Activated CD8-positive, alpha-beta T cell treated with anti-CD3 and anti-CD28 coated beads for 36 hours (primary cell): ENCODE measurements around the gene SUPT7L. TPM values are rescaled to one million over a fixed set of nuclear protein-coding genes. Genes with fewer than 3 reads are reported as not detected.

Experiments
- ATAC-seq: fragments of 200-7000 bp; cut with Tn5 transposase; one replicate; pipeline ENCODE4 v1.10.0; 2021; ENCODE audit warnings: mild to moderate bottlenecking, moderate library complexity
- CTCF ChIA-PET: fragments of 350-600 bp; sonication (Branson Sonifier 250); formaldehyde crosslinking; loops from one replicate; lab custom pipeline; 2021; ENCODE audit warnings: antibody characterized with exemption; lab: Charles Lee
- POLR2A ChIA-PET: fragments of 350-600 bp; sonication (Branson Sonifier 250); formaldehyde crosslinking; loops from one replicate; lab custom pipeline; 2021; ENCODE audit warnings: antibody characterized with exemption; lab: Charles Lee
- DNase-seq: peaks from one replicate; pipeline ENCODE4 v3.0.0-alpha.2; 2020
- H3K27ac Mint-ChIP-seq: one replicate; pipeline ENCODE4 v1.8.0; 2021; ENCODE audit warnings: mild to moderate bottlenecking, mixed read lengths
- H3K27me3 Mint-ChIP-seq: one replicate; pipeline ENCODE4 v1.8.0; 2021; ENCODE audit warnings: mixed read lengths
- H3K36me3 Mint-ChIP-seq: one replicate; pipeline ENCODE4 v1.8.0; 2021; ENCODE audit warnings: low read depth, mixed read lengths
- H3K4me1 Mint-ChIP-seq: one replicate; pipeline ENCODE4 v1.8.0; 2021; ENCODE audit warnings: low read depth, mixed read lengths
- H3K4me3 Mint-ChIP-seq: one replicate; pipeline ENCODE4 v1.8.0; 2021; ENCODE audit warnings: mild to moderate bottlenecking, moderate library complexity, mixed read lengths
- H3K9me3 Mint-ChIP-seq: one replicate; pipeline ENCODE4 v1.8.0; 2021; ENCODE audit warnings: mixed read lengths
- intact Hi-C: fragments of 100-400 bp; cut with micrococcal nuclease; formaldehyde crosslinking; loops from one replicate; pipeline ENCODE4 v1.10.0; 2022
- total RNA-seq, 2 experiments: library from RNA; stranded (reverse); gene quantifications; one replicate each; pipeline ENCODE4 v1.2.3, GENCODE V29; 2021
- TF ChIP-seq, protein P1 (sequence below): fragments of 200-600 bp; IDR thresholded peaks from one replicate; pipeline ENCODE4 v1.8.0; 2022; ENCODE audit warnings: antibody characterized with exemption, mild to moderate bottlenecking

Gene SUPT7L
- total RNA-seq, 2 experiments from 2014 or later = 21.8 to 22.6 TPM

DNA sequence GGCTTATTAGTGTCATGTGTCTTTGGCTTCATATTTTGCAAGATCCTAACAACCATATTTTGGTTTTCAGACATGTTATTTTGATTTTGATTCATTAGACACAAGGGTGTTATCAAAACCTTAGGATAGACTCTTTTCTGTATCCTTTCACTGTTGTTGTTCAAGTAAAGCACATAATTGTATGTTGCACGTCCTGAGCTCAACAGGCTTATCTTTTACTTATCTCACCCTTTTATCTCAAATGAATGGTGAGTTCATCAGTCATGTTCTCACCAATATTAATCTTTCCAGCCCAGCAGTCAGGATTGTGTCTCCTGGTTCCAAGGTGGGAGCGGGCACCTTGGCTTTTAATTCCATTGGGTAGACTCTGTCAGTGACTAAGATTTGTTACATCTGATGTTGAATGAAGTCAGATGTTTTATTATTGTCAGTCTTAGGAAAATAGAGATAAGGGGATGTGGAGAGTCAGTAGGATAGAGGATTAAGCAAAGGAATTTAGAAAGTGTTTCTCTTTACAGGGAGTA, 22.6 kb downstream of the SUPT7L start:
- Mint-ChIP-seq H3K27ac (no peak overlapping the region), H3K36me3 (peaks cover 36% of the 10 kb centered on the region), H3K4me1 (peaks cover 29% of the 10 kb centered on the region), H3K4me3 (no peak overlapping the region), H3K27me3 (no peaks in the 10 kb centered on the region), H3K9me3 (no peaks in the 10 kb centered on the region)
- POLR2A ChIA-PET = interaction anchor here (0.8 to 3.6 kb wide), 7 partner anchors 8 to 284 kb away, joined by 3 to 13 read pairs (median 3); partner anchors contain the start of genes CCDC121, GPN1, GTF3C2 and SLC4A1AP
- intact Hi-C loops = no loop called here
- no peak for DNase-seq
- TF ChIP-seq, protein P1, sequence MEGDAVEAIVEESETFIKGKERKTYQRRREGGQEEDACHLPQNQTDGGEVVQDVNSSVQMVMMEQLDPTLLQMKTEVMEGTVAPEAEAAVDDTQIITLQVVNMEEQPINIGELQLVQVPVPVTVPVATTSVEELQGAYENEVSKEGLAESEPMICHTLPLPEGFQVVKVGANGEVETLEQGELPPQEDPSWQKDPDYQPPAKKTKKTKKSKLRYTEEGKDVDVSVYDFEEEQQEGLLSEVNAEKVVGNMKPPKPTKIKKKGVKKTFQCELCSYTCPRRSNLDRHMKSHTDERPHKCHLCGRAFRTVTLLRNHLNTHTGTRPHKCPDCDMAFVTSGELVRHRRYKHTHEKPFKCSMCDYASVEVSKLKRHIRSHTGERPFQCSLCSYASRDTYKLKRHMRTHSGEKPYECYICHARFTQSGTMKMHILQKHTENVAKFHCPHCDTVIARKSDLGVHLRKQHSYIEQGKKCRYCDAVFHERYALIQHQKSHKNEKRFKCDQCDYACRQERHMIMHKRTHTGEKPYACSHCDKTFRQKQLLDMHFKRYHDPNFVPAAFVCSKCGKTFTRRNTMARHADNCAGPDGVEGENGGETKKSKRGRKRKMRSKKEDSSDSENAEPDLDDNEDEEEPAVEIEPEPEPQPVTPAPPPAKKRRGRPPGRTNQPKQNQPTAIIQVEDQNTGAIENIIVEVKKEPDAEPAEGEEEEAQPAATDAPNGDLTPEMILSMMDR = no peak
- ATAC-seq = no peak
- CTCF ChIA-PET = interaction anchor here (1.4 kb wide), 1 partner anchor 43 kb away, joined by 8 read pairs; no protein-coding TSS in a partner anchor

DNA sequence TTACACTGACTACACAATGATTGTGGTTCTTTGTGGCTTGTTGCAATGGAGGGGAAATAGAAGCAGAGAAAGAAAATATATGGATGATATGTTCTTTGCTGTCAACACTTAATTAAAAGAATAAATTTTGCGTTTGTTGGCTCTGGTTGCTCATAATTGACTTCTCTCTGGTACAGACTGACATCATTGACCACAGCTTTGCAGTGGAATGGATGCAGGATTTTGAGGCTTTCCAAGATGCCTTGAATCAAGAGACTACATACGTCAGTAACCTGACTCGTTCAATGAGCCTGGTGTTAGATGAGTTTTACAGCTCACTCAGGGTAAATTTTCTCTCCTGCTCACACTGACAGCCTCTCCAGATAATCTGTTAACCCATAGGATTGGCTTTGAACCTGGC, 24.7 kb downstream of the SUPT7L start:
- H3K4me3 Mint-ChIP-seq = no peak overlapping the region
- no peak for ATAC-seq
- peak; percentile 21 for DNase-seq
- H3K9me3 Mint-ChIP-seq = no peaks in the 10 kb centered on the region
- ChIA-PET CTCF (interaction anchor here (0.6 to 2.3 kb wide), 5 partner anchors 8 to 215 kb away, joined by 3 to 11 read pairs (median 3); no protein-coding TSS in a partner anchor), POLR2A (interaction anchor here (0.7 to 3.6 kb wide), 8 partner anchors 8 to 183 kb away, joined by 3 to 22 read pairs (median 4); partner anchors contain the start of genes CCDC121, GPN1, SLC4A1AP and SUPT7L)
- H3K36me3 Mint-ChIP-seq = peaks cover 52% of the 10 kb centered on the region
- intact Hi-C loops = no loop called here
- TF ChIP-seq, protein P1 = no peak
- peak overlapping the region; percentile 94 for H3K27ac Mint-ChIP-seq
- no peaks in the 10 kb centered on the region for H3K27me3 Mint-ChIP-seq
- H3K4me1 Mint-ChIP-seq = peaks cover 34% of the 10 kb centered on the region

DNA sequence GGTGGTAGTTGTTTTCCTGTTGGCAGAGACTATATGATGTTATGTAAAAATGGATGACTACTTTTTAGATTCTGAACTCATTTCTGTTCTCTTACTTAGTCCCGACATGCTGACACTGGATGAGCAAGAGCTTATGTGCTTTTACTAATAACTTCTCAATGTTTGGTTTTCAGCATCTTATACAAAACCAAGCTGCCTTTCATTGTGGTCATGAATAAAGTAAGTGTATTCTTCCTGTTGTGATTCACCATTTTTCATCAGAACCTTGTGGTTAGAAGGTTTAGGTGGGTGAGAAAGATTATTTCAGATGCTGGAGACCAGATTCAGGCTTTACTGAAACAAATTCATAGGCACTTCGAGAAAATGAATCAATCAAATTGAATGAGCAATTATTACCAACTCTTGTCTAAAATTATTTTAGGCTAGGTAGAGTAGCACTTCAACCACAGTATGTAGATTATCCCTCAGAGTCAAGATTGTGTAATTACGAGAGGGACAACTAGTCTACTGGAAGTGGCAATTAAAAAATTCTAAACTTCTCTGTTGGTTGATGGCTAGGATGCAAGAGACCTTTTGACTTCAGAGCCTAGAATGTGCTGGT, 25.3 kb downstream of the SUPT7L start:
- peak overlapping the region; percentile 94 for H3K27ac Mint-ChIP-seq
- intact Hi-C loops = no loop called here
- POLR2A ChIA-PET = interaction anchor here (1.1 to 3.6 kb wide), 5 partner anchors 9 to 182 kb away, joined by 3 to 22 read pairs (median 13); partner anchors contain the start of genes CCDC121, GPN1, SLC4A1AP and SUPT7L
- peak; percentile 89 for ATAC-seq
- H3K9me3 Mint-ChIP-seq = no peaks in the 10 kb centered on the region
- H3K4me1 Mint-ChIP-seq = peaks cover 34% of the 10 kb centered on the region
- DNase-seq = peak; percentile 33
- peaks cover 55% of the 10 kb centered on the region for H3K36me3 Mint-ChIP-seq
- H3K27me3 Mint-ChIP-seq = no peaks in the 10 kb centered on the region
- CTCF ChIA-PET = interaction anchor here (0.8 to 2.3 kb wide), 4 partner anchors 9 to 274 kb away, joined by 3 to 11 read pairs (median 4); no protein-coding TSS in a partner anchor
- peak overlapping the region; percentile 9 for H3K4me3 Mint-ChIP-seq
- TF ChIP-seq, protein P1 = no peak

DNA sequence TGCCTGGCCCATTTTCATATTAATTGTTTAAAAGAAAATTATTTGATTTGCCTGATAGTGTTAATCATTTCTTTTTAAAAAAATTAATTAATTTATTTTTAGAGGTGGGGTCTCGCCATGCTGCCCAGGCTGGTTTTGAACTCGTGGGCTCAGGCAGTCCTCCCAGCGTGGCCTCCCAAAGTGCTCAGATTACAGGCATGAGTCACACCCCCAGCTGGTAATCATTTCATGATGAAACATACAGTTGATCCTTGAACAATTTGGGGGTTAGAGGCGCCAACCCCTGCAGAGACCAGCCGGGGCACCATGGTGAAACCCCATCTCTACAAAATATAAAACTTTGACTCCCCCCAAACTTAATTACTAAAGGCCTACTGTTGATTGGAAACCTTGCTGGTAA, 26.6 kb downstream of the SUPT7L start:
- CTCF ChIA-PET = interaction anchor here (1.0 kb wide), 1 partner anchor 47 kb away, joined by 3 read pairs; no protein-coding TSS in a partner anchor
- intact Hi-C loops = no loop called here
- no peak overlapping the region for H3K27ac Mint-ChIP-seq
- TF ChIP-seq, protein P1 = no peak
- peaks cover 62% of the 10 kb centered on the region for H3K36me3 Mint-ChIP-seq
- H3K4me3 Mint-ChIP-seq = no peak overlapping the region
- POLR2A ChIA-PET = interaction anchor here (0.7 to 3.5 kb wide), 2 partner anchors 9 to 334 kb away, joined by 3 to 22 read pairs; partner anchors contain the start of genes CCDC121 and GPN1
- no peaks in the 10 kb centered on the region for H3K27me3 Mint-ChIP-seq
- H3K9me3 Mint-ChIP-seq = no peaks in the 10 kb centered on the region
- peaks cover 39% of the 10 kb centered on the region for H3K4me1 Mint-ChIP-seq
- ATAC-seq (no peak), DNase-seq (peak; percentile 32)
